Measurements from ENCODE around the gene SNUPN. TPM values are rescaled to one million over a fixed set of nuclear protein-coding genes. Genes with fewer than 3 reads are reported as not detected.

SNUPN gene
- total and polyA plus RNA-seq, 10 of the 15 experiments (the other 5 are each of a cell fraction or from before 2014, with no cell fraction given) = 19.0 to 50.3 (median 32.5) TPM

DNA sequence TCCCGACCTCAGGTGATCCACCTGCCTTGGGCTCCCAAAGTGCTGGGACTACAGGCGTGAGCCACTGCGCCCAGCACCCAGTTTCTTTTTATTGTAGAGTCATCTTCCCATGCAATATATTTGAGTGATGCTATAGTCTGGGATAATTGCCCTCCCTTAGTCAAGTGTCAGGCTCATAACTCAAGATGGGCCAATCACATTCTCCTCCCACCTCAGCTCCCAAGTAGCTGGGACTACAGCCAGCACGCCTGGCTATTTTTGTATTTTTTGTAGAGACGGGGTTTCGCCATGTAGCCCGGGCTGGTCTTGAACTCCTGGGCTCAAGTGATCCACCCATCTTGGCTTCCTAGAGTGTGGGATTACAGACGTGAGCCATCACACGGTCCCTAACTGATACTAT is 31.2 kb downstream of the SNUPN start:
- FAIRE-seq = no peak
- H4K20me1 ChIP-seq (ENCODE audit: control insufficient read depth, insufficient read depth) = no peaks in the 10 kb centered on the region
- H3K9ac ChIP-seq (ENCODE audit: control insufficient read depth, insufficient read depth, low read length) = no peak overlapping the region
- RAD21 ChIA-PET (ENCODE audit: unreplicated experiment) = no interaction called here
- no TSS peak for BruUV-seq (replicated peaks)
- no peak overlapping the region for H3K4me3 ChIP-seq
- CTCF ChIA-PET = interaction anchor here (0.6 kb wide), 1 partner anchor 130 kb away, joined by 4 read pairs; no protein-coding TSS in a partner anchor
- 95% methylated on average over 9 of the region's 9 CpGs for WGBS (ENCODE audit: insufficient coverage, insufficient replicate concordance, low lambda C conversion rate, missing lambda C conversion rate)
- POLR2A ChIA-PET = no interaction called here
- H3K9me3 ChIP-seq (replicated peaks; ENCODE audit: control insufficient read depth, insufficient read depth, low read length) = no peaks in the 10 kb centered on the region
- H3K36me3 ChIP-seq (ENCODE audit: control insufficient read depth in 2 of 2, insufficient read depth in 2 of 2, low read length in 1 of 2) = peaks cover 1 to 19% of the 10 kb centered on the region in 2 experiments; a peak in 3 of 4 replicates
- no peak for DNase-seq (ENCODE audit: low read depth, low spot score)
- intact Hi-C loops (cut with micrococcal nuclease; ENCODE audit: unreplicated experiment) = no loop called here
- in situ Hi-C loops (cut with MboI) = no loop called here
- H3K27me3 ChIP-seq (replicated peaks in 1 of 2; ENCODE audit: control insufficient read depth in 2 of 2, insufficient read depth in 2 of 2, low read length in 1 of 2) = no peaks in the 10 kb centered on the region
- TF ChIP-seq TCF7 (IDR thresholded peaks at IDR 0.05; ENCODE audit: borderline replicate concordance) = no peak
- no peak for TF ChIP-seq ZNF24 (IDR thresholded peaks at IDR 0.05)
- no peak for TF ChIP-seq POU2F2 (IDR thresholded peaks at IDR 0.05; ENCODE audit: borderline replicate concordance, low read depth, low read length)
- TF ChIP-seq, protein P1, sequence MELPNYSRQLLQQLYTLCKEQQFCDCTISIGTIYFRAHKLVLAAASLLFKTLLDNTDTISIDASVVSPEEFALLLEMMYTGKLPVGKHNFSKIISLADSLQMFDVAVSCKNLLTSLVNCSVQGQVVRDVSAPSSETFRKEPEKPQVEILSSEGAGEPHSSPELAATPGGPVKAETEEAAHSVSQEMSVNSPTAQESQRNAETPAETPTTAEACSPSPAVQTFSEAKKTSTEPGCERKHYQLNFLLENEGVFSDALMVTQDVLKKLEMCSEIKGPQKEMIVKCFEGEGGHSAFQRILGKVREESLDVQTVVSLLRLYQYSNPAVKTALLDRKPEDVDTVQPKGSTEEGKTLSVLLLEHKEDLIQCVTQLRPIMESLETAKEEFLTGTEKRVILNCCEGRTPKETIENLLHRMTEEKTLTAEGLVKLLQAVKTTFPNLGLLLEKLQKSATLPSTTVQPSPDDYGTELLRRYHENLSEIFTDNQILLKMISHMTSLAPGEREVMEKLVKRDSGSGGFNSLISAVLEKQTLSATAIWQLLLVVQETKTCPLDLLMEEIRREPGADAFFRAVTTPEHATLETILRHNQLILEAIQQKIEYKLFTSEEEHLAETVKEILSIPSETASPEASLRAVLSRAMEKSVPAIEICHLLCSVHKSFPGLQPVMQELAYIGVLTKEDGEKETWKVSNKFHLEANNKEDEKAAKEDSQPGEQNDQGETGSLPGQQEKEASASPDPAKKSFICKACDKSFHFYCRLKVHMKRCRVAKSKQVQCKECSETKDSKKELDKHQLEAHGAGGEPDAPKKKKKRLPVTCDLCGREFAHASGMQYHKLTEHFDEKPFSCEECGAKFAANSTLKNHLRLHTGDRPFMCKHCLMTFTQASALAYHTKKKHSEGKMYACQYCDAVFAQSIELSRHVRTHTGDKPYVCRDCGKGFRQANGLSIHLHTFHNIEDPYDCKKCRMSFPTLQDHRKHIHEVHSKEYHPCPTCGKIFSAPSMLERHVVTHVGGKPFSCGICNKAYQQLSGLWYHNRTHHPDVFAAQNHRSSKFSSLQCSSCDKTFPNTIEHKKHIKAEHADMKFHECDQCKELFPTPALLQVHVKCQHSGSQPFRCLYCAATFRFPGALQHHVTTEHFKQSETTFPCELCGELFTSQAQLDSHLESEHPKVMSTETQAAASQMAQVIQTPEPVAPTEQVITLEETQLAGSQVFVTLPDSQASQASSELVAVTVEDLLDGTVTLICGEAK (IDR thresholded peaks at IDR 0.05; ENCODE audit: borderline replicate concordance) = no peak
- no peak for TF ChIP-seq GABPA (IDR thresholded peaks at IDR 0.05; ENCODE audit: low read depth)
- H3K4me1 ChIP-seq (ENCODE audit: control insufficient read depth, insufficient read depth, low read length) = no peaks in the 10 kb centered on the region
- H2AFZ ChIP-seq (ENCODE audit: control insufficient read depth, low read depth, low read length) = no peak overlapping the region
- H3K79me2 ChIP-seq (ENCODE audit: control insufficient read depth, insufficient read depth, low read length) = no peaks in the 10 kb centered on the region
- SMC1A ChIA-PET (ENCODE audit: uncharacterized antibody, unreplicated experiment) = no interaction called here
- H3K27ac ChIP-seq (ENCODE audit: control insufficient read depth, insufficient read depth) = no peak overlapping the region
- H3K4me2 ChIP-seq (ENCODE audit: control insufficient read depth, insufficient read depth) = no peak overlapping the region
- ATAC-seq = no peak
